Endothelial cell of umbilical vein (primary cell): ENCODE measurements around the gene GPD1.

Experiments used
- EZH2 ChIP-seq: IDR thresholded peaks from 2 replicates; pipeline ENCODE4 v1.6.1; 2012; ENCODE audit warnings: borderline replicate concordance, low read depth, mild to moderate bottlenecking, moderate library complexity, low read length, inconsistent platforms; ENCODE audit not compliant: severe bottlenecking
- JUN ChIP-seq: IDR thresholded peaks from 2 replicates; pipeline ENCODE4 v1.6.1; 2011; ENCODE audit warnings: borderline replicate concordance, low read depth; ENCODE audit not compliant: insufficient read length, insufficient read depth
- MYC ChIP-seq: IDR thresholded peaks from one replicate; pipeline ENCODE4 v1.6.1; 2011; ENCODE audit warnings: mild to moderate bottlenecking, low read depth, low read length
- POLR2AphosphoS5 ChIP-seq: IDR thresholded peaks from 2 replicates; pipeline ENCODE4 v1.6.1; 2012; ENCODE audit warnings: low read depth, mild to moderate bottlenecking, control low read depth, low read length, moderate library complexity; ENCODE audit not compliant: insufficient read depth
- TF ChIP-seq, protein P1 (sequence below), 2 donors: IDR thresholded peaks; 1 replicate in 1 of 2; 2 replicates in 1 of 2; pipeline ENCODE4 v1.5.1; 2011; ENCODE audit warnings: low read length in 2 of 2, mild to moderate bottlenecking in 2 of 2, moderate library complexity in 2 of 2, control low read depth in 1 of 2, inconsistent platforms in 1 of 2, low read depth in 1 of 2; ENCODE audit not compliant: insufficient read depth in 1 of 2; ENCODE audit errors: extremely low read depth in 1 of 2
- TF ChIP-seq, protein P2 (sequence below): IDR thresholded peaks from 2 replicates; pipeline ENCODE4 v1.6.1; 2011; ENCODE audit not compliant: insufficient read depth, insufficient read length

GRCh38 chr12:50104417-50105366, 884 bp downstream of the GPD1 start:
- TF ChIP-seq EZH2 = no peak
- TF ChIP-seq POLR2AphosphoS5 = no peak
- TF ChIP-seq, protein P1, sequence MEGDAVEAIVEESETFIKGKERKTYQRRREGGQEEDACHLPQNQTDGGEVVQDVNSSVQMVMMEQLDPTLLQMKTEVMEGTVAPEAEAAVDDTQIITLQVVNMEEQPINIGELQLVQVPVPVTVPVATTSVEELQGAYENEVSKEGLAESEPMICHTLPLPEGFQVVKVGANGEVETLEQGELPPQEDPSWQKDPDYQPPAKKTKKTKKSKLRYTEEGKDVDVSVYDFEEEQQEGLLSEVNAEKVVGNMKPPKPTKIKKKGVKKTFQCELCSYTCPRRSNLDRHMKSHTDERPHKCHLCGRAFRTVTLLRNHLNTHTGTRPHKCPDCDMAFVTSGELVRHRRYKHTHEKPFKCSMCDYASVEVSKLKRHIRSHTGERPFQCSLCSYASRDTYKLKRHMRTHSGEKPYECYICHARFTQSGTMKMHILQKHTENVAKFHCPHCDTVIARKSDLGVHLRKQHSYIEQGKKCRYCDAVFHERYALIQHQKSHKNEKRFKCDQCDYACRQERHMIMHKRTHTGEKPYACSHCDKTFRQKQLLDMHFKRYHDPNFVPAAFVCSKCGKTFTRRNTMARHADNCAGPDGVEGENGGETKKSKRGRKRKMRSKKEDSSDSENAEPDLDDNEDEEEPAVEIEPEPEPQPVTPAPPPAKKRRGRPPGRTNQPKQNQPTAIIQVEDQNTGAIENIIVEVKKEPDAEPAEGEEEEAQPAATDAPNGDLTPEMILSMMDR (IDR thresholded peaks at IDR 0.05; ENCODE audit: extremely low read depth in 1 of 2, insufficient read depth in 1 of 2, low read depth in 1 of 2, low read length in 2 of 2) = no peak
- TF ChIP-seq JUN = no peak
- no peak for TF ChIP-seq MYC
- TF ChIP-seq, protein P2, sequence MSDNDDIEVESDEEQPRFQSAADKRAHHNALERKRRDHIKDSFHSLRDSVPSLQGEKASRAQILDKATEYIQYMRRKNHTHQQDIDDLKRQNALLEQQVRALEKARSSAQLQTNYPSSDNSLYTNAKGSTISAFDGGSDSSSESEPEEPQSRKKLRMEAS = no peak
